ENCODE data around the gene PRR11.
A peak's percentile ranks its signal among the peaks of the same experiment; 100 is the strongest.

Gene PRR11

DNA sequence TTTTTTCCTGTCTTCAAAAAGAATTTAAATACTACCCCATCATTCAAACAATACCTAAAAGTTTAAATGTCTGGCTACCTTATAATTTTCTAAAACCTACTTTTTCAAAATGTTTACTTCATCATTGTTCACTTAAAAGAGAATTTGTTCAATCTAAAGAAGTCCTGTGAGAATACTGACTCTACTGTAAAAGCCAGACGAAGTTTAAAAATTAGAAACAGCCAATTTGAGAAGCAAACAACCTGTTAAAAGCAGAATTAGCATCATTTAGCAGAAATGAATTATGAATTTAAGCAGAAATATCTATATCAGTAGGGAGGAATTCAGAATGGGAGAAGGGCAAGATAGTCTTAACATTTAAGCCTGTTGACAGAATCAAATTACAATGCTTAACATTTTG lies 2.6 kb upstream of the PRR11 start:
- DNase-seq (ENCODE audit: low read depth), result no peak
- no peak overlapping the region for H3K4me3 ChIP-seq (ENCODE audit: low read length)
- TF ChIP-seq, protein P1, sequence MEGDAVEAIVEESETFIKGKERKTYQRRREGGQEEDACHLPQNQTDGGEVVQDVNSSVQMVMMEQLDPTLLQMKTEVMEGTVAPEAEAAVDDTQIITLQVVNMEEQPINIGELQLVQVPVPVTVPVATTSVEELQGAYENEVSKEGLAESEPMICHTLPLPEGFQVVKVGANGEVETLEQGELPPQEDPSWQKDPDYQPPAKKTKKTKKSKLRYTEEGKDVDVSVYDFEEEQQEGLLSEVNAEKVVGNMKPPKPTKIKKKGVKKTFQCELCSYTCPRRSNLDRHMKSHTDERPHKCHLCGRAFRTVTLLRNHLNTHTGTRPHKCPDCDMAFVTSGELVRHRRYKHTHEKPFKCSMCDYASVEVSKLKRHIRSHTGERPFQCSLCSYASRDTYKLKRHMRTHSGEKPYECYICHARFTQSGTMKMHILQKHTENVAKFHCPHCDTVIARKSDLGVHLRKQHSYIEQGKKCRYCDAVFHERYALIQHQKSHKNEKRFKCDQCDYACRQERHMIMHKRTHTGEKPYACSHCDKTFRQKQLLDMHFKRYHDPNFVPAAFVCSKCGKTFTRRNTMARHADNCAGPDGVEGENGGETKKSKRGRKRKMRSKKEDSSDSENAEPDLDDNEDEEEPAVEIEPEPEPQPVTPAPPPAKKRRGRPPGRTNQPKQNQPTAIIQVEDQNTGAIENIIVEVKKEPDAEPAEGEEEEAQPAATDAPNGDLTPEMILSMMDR (conservative IDR thresholded peaks at IDR 0.05; ENCODE audit: low read length), result no peak

DNA sequence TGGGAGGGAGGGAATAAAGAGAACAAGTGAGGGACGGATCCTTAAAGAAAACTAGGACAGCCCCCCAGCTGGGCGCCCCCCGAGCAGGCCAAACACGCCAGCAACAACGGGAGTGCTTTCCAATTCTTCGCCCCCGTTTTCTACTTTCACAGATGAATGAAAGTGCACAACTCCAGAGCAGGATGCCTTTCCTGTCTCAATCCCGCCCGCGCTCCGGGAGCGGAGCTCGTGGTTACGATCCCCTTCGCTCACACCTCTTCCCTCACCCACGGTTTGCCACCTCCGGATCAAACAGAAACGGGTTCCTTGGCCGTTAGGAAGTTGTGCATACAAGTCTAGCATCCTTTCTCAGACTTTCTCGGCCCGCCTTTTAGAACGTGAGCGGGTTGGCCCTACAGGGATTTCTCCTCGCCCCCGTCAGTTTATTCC lies 1.2 kb upstream of the PRR11 start:
- DNase-seq (ENCODE audit: low read depth), result peak; percentile 32
- TF ChIP-seq, protein P1 (conservative IDR thresholded peaks at IDR 0.05; ENCODE audit: low read length), result no peak
- H3K4me3 ChIP-seq (ENCODE audit: low read length), result peak overlapping the region; percentile 75

DNA sequence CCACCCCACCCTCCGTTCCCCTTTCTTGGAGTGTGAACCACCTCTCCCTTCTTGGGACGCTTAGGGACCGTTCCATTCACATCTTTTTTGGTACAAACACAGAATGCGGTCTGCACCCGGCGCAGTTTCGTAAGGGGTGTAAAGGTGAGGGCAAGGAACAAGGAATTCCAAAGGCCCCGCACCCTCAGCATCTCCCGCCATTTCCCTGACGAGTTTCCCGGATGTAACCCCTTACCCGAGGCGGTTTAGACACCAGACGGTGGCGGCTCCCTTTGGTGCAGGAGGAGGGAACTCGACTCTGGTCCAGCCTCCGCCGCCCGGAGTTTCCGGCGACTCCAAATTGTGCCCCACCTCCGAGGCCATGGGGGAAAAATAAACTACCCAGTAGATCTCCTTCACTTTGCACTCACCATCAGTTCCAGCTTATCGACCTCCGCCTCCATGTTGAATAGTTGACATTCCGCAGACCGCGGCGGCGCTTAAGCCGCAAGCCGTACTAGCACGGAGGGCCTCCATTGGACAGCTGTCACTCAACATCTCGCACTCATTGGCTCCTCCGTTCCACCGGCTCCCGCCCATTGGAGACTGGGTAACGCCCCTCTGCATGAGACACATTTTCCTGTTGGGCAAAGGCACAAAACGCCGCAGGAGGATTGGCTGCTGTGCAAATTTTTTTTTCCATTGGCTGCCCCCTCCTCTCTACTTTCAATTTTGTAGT lies 666 bp upstream of the PRR11 start, which contains the start of gene SKA2:
Gene SKA2 (minus strand): TSS at position 466 of the 718 bp plus-strand sequence. CDS start 23 bp downstream, at position 443.
- TF ChIP-seq, protein P1 (conservative IDR thresholded peaks at IDR 0.05; ENCODE audit: low read length), result no peak
- peak within 1 kb of the TSS; percentile 75 for H3K4me3 ChIP-seq (ENCODE audit: low read length)
- no peak for DNase-seq (ENCODE audit: low read depth)

DNA sequence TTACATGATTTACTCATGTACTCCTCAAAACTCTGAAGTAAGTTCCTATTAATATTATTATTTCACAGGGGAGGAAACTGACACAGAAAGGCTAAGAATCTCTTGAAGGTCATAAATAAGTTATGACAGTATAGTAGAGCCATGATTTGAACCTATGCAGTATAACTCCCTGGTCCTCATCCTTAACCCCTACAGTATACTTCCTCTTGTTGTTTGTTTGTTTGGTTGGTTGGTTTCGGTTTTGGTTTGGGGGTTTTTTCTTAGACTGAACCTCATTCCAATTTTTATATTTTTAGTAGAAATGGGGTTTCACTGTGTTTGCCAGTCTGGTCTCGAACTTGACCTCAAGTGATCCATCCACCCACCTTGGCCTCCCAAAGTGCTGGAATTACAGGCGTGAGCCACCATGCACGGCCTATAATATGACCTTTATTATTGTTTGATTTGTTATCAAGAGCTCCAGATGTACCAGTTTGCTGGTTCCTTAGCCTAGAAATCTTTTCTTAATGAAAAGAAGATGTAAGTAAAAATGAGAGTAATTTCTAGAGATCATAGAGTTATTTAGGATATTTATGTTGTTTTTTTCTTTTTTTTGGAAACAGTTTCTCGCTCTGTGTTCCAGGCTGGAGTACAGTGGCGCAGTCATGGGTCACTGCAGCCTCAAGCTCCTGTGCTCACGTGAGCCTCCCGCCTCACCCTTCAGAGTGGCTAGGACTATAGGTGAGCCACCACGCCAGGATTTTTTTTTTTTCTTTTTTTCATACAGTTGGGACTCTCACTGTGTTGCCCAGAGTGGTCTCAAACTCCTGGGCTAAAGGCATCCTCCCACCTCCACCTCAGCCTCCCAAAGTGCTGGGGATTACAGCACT lies 4.8 kb downstream of the PRR11 start:
- peak overlapping the region; percentile 33 for H3K4me3 ChIP-seq (ENCODE audit: low read length)
- DNase-seq (ENCODE audit: low read depth), result no peak
- TF ChIP-seq, protein P1 (conservative IDR thresholded peaks at IDR 0.05; ENCODE audit: low read length), result no peak

DNA sequence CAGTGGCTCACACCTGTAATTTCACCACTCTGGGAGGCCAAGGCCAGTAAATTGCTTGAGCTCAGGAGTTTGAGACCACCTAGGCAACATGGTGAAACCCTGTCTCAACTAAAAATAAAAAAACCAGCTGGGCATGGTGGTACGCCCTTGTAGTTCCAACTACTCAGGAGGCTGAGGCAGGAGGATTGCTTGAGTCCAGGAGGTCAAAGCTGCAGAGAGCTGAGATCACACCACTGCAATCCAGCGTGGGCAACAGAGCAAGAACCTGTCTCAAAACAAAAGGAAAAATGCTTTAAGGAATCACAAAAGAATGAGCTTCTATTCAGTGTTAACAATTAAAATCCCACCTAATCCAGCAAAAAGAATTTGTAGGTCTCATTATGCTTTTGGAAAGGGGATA lies 5.9 kb downstream of the PRR11 start:
- TF ChIP-seq, protein P1 (conservative IDR thresholded peaks at IDR 0.05; ENCODE audit: low read length), result no peak
- H3K4me3 ChIP-seq (ENCODE audit: low read length), result no peak overlapping the region
- DNase-seq (ENCODE audit: low read depth), result no peak

DNA sequence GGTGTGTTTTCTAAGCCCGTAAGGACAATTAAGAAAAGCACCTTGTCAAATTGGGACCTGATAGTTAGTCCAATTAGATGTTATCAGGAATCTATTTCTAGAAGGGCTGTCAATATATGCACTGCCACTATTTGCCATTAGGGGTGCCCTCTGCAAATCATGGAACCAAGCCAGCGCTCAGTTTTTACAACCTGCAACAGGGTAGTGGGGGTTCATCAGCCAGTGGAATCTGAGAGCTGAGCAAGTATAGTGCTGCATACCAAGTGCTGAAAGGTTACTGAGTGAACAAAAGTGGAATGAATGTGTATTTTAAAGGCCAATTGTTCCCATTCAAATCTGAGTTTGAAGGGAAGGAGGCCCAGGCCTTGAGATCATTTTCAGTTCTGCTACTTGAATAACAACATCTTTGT lies 10.4 kb downstream of the PRR11 start:
- DNase-seq (ENCODE audit: low read depth), result peak; percentile 62

More for the DNA sequence above, 10.4 kb downstream of the PRR11 start:
- no peak overlapping the region for H3K4me3 ChIP-seq (ENCODE audit: low read length)
- TF ChIP-seq, protein P1 (conservative IDR thresholded peaks at IDR 0.05; ENCODE audit: low read length), result peak; percentile 76
